WERI-Rb-1 (cell line): ENCODE measurements around the gene RHEBL1.

Experiments used
- DNase-seq: peaks from one replicate; pipeline ENCODE4 v3.0.0-alpha.2; 2020
- H3K27ac ChIP-seq: fragments of 250-450 bp; sonication (Bioruptor Pico); 2 replicates; pipeline ENCODE4 v1.5.1; 2020; ENCODE audit warnings: mild to moderate bottlenecking, moderate library complexity
- H3K27me3 ChIP-seq: fragments of 250-450 bp; sonication (Bioruptor Pico); 2 replicates; pipeline ENCODE4 v1.5.1; 2021; ENCODE audit warnings: mild to moderate bottlenecking, low read depth, moderate library complexity; ENCODE audit not compliant: insufficient read depth, severe bottlenecking
- H3K36me3 ChIP-seq: fragments of 250-450 bp; sonication (Bioruptor Pico); 2 replicates; pipeline ENCODE4 v1.5.1; 2020; ENCODE audit warnings: mild to moderate bottlenecking, moderate library complexity
- H3K4me3 ChIP-seq: 2 replicates; pipeline ENCODE4 v1.5.1; 2011; ENCODE audit warnings: low read depth, mild to moderate bottlenecking, control low read depth, low read length
- H3K9me3 ChIP-seq: fragments of 250-450 bp; sonication (Bioruptor Pico); 2 replicates; pipeline ENCODE4 v1.5.1; 2021; ENCODE audit warnings: mild to moderate bottlenecking, moderate library complexity; ENCODE audit not compliant: severe bottlenecking
- CTCF ChIP-seq: IDR thresholded peaks from 2 replicates; pipeline ENCODE4 v1.5.1; 2011; ENCODE audit warnings: low read depth, mild to moderate bottlenecking, control low read depth, inconsistent platforms, low read length

RHEBL1 gene

DNA sequence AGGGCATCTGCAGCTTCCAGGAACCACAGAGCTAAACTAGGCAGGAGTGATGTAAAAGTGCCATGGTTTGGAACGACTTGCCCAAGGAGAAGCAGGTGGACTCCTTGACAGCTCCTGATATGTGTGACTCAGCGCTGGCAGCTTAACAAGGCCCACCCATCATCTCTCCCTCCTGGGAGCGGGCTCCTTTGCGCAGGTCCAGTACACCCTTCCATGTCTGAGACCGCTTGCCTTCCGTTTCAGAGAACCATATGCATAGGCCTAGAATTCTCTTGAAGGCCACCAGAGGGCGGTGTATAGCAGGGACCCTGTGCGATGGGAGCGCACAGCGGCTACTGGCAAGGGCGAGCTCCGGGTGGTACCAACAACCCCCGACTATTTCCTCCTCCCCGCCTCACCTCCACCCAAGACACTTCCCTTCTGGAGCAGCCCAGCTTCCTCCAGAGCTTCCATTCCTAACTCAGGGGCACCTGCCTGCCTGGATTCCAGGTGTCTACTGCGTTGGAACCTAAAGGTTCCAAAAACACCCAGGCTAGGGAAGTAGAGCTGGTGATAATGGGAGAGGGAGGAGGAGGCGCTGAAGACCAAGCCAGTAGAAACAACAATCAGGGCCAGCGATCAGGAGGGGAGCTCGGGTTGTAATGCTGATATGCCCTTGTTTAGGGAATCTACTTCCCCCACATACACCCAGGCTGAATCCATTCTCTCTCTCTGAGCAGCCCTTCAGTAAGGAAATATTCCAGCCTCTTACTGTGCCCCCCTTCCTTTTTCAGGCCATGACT lies 18.6 kb upstream of the RHEBL1 start:
- Histone ChIP-seq H3K9me3 (peaks cover 4% of the 10 kb centered on the region), H3K36me3 (no peaks in the 10 kb centered on the region), H3K27ac (no peak overlapping the region), H3K27me3 (peaks cover 41% of the 10 kb centered on the region), H3K4me3 (peak overlapping the region; percentile 10; the same call in 1 of the 2 replicates)
- peak; percentile 87 for TF ChIP-seq CTCF
- DNase-seq, result peak; percentile 90

GRCh38 chr12:49086116-49086515 lies 16.3 kb upstream of the RHEBL1 start:
- peaks cover 27% of the 10 kb centered on the region for H3K27me3 ChIP-seq
- no peaks in the 10 kb centered on the region for H3K36me3 ChIP-seq
- peaks cover 4% of the 10 kb centered on the region for H3K9me3 ChIP-seq
- no peak overlapping the region for H3K4me3 ChIP-seq
- no peak for TF ChIP-seq CTCF
- H3K27ac ChIP-seq, result no peak overlapping the region
- no peak for DNase-seq

DNA sequence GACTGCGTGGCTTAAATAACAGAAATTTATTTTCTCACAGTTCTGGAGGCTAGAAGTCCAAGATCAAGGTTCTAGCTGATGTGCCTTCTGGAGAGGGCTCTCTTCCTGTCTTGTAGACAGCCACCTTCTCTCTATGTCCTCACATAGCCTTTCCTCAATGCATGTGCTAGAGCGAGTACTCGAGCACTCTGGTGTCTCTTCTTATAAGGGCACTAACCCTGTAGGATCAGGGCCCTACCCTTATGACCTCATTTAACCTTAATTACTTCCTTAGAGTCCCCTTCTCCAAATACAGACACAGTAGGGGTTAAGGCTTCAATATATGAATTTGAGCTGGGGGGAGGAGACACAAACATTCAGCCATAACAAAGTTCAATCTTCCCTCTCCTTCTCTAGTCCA lies 14.7 kb upstream of the RHEBL1 start:
- peaks cover 10% of the 10 kb centered on the region for H3K27me3 ChIP-seq
- no peak overlapping the region for H3K4me3 ChIP-seq
- peaks cover 4% of the 10 kb centered on the region for H3K9me3 ChIP-seq
- DNase-seq, result no peak
- H3K36me3 ChIP-seq, result no peaks in the 10 kb centered on the region
- H3K27ac ChIP-seq, result no peak overlapping the region
- no peak for TF ChIP-seq CTCF

GRCh38 chr12:49079793-49080192 lies 10.0 kb upstream of the RHEBL1 start:
- Histone ChIP-seq H3K27ac (no peak overlapping the region), H3K27me3 (no peaks in the 10 kb centered on the region), H3K4me3 (no peak overlapping the region), H3K9me3 (peaks cover 4% of the 10 kb centered on the region), H3K36me3 (no peaks in the 10 kb centered on the region)
- no peak for DNase-seq
- no peak for TF ChIP-seq CTCF

- peaks cover 3% of the 10 kb centered on the region; the same call in 1 of the 2 replicates for H3K36me3 ChIP-seq
- TF ChIP-seq CTCF, result no peak
- no peak overlapping the region for H3K4me3 ChIP-seq
- DNase-seq, result no peak
- no peak overlapping the region for H3K27ac ChIP-seq
- no peaks in the 10 kb centered on the region for H3K9me3 ChIP-seq
- no peaks in the 10 kb centered on the region for H3K27me3 ChIP-seq
Observed at GRCh38 chr12:49070971-49071370, 1.2 kb upstream of the RHEBL1 start.
